AG09319 (cell line): Measurements from ENCODE around the gene CCDC137.
"Not testable (repeated sequence)": the region's sequence is repeated elsewhere in the genome, so short reads cannot be mapped to it uniquely, and the experiment has no call there.

Experiments
- DNase-seq: peaks from one replicate; pipeline ENCODE4 v3.0.0-alpha.2; 2010; ENCODE audit warnings: low read depth; ENCODE audit errors: extremely low read depth
- CTCF ChIP-seq: IDR thresholded peaks from 2 replicates; pipeline ENCODE4 v1.5.1; 2011; ENCODE audit warnings: low read depth, mild to moderate bottlenecking, inconsistent platforms, low read length, moderate library complexity

Gene CCDC137

DNA sequence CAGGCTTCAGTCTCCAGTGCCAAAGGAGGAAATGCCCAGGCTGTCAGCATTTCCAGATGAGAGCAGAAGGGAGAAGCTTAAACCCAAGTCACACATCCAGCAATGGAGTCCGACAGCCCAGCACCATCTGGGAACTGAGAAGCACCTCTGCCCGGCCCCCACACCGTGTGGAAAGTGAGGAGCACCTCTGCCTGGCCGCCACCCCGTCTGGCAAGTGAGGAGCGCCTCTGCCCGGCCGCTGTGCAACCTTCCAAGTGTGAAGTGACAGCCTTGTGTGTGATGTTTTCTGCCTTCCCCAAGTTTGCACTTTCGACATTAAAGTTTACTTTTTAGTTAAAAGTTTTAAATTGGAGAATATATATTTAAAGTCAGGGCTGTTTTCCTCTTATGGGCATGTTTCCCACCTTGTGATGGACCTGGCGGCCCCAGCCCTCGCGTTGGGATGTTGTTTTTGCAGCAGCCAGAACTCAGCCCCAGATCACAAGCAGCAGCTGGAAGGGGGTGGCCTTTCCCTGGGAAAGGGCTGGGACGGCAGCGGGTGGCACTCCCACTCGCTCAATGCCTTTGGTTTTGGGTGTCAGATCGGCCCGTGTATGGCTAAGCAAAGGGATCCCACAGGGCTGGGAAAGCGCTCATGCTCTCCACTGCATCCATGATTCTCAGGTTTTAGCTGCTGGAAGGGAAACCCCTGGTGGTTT is 7.2 kb downstream of the CCDC137 start:
- TF ChIP-seq CTCF: no peak
- DNase-seq: no peak

- TF ChIP-seq CTCF: peak; percentile 34
- DNase-seq: not testable (repeated sequence)
These were observed 9.1 kb downstream of the CCDC137 start for GRCh38 chr17:81675515-81676221.

DNA sequence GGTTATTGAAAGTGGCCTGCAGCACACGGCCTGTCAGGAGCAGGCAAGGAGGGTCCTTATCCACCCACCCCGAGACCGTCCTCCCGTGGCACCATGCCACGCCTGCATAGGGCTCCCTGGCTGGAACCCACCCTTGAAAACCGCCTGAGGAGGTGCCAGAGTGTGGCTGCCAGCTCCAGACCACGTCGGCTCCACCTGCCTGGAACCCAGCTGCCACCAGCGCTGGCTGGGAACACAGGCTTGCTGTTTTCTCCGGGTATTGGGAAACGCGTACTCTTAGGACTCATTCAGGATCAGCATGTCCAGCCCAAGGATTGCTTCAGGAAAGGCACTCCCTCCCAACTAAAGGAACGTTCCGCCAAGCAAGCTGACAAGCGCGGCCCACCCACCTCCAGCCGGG is 10.4 kb downstream of the CCDC137 start:
- TF ChIP-seq CTCF: no peak

GRCh38 chr17:81680150-81680549 is 13.6 kb downstream of the CCDC137 start:
- DNase-seq: no peak
- no peak for TF ChIP-seq CTCF

More for the DNA sequence above, 10.4 kb downstream of the CCDC137 start:
- DNase-seq: no peak

DNA sequence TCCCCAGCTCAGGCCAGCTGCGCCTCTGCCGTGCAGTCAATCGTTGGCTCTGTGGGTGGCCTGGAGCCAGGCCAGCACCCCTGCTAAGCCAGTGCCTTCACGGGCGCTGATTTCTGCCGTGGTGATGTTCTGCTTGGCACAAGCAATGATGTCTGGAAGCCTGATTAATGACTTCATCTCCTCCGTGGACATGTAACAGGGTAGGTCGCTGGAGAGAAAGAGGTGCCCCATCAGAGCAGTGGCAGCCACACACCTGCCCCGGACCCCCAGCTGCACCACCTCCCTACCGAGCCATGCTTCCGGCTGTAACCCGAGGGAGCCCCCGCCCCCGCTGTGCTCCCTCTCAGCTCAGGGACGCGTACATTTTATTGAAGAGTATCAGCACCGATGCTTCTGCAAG is 15.1 kb downstream of the CCDC137 start:
- DNase-seq: no peak
- no peak for TF ChIP-seq CTCF

DNA sequence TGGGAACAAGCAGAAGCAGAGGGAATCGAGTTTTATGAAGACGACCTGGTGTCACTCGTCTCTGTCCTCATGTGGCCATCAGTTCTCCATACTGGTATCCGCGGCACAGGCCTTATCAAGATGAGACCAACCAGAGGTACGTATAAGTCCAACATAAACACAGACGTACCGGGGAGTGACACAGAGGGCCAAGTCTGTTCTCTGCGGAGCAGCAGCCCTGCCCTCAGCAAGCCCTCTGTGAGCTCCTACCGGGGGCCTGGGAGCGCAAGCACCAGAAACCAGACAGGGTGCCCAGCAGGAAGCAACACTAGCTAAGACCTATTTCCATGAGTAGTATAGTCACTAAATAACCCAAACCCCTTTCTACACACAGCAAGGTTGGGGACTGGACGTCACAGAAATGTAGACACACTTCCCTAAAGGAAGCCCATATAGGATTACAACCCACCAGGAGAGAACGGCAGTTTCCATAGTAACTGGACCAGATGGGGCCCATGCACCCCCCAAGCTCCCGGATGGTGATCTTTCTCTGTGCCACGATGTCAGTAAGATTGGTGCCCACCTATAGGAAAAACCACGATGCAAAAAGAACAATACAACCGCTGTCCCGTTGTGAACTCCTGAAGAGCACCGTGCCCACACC is 16.1 kb downstream of the CCDC137 start:
- DNase-seq: no peak

More for the DNA sequence above, 16.1 kb downstream of the CCDC137 start:
- no peak for TF ChIP-seq CTCF
